Heart right ventricle (tissue), 16 donors: ENCODE results near the gene CCDC91. TPM values are rescaled to one million over a fixed set of nuclear protein-coding genes. Genes with fewer than 3 reads are reported as not detected.

Experiments
- ATAC-seq, 8 donors: fragments of 200-7000 bp; cut with Tn5 transposase; one replicate each; pipeline ENCODE4 v1.9.1; 2020; ENCODE audit warnings: mild to moderate bottlenecking in 8 of 8, moderate library complexity in 8 of 8, moderate number of reproducible peaks in 1 of 8
- DNase-seq, 2 donors: peaks; one replicate each; pipeline ENCODE4 v3.0.0-alpha.2; 2020
- H3K27ac ChIP-seq, 10 donors: fragments of 200-600 bp; sonication (generic) in 2 of 10; one replicate each; pipeline versions ENCODE4 v1.5.0 to v1.8.0; 2020 to 2022; ENCODE audit warnings: mild to moderate bottlenecking in 3 of 10
- H3K27me3 ChIP-seq, 7 donors: fragments of 200-600 bp; one replicate each; pipeline ENCODE4 v1.8.0; 2021 to 2022; ENCODE audit warnings: mild to moderate bottlenecking in 2 of 7
- H3K36me3 ChIP-seq, 9 donors: fragments of 200-600 bp; sonication (generic) in 1 of 9; one replicate each; pipeline versions ENCODE4 v1.5.0 to v1.8.0; 2020 to 2022; ENCODE audit warnings: mild to moderate bottlenecking in 2 of 9
- H3K4me1 ChIP-seq, 9 donors: fragments of 200-600 bp; sonication (generic) in 1 of 9; one replicate each; pipeline versions ENCODE4 v1.5.0 to v1.8.0; 2020 to 2022; ENCODE audit warnings: mild to moderate bottlenecking in 4 of 9
- H3K4me3 ChIP-seq, 10 donors: fragments of 200-600 bp; sonication (generic) in 2 of 10; one replicate each; pipeline versions ENCODE4 v1.5.0 to v1.8.0; 2020 to 2022; ENCODE audit warnings: mild to moderate bottlenecking in 7 of 10, moderate library complexity in 2 of 10
- H3K9me3 ChIP-seq, 11 donors: fragments of 200-600 bp in 10 of 11; sonication (generic) in 2 of 11; one replicate each; pipeline versions ENCODE4 v1.5.0 to v1.8.0; 2013 to 2022; ENCODE audit warnings: mild to moderate bottlenecking in 2 of 11, control low read depth in 1 of 11, moderate library complexity in 1 of 11
- WGBS, 2 donors: extraction: QIAGEN DNeasy Blood & Tissue Kit; methylation state at CpG; one replicate each; pipeline ENCODE4 v1.1.7; 2013; ENCODE audit warnings: inconsistent platforms in 1 of 2; 5-methylcytosine and 5-hydroxymethylcytosine counted together
- intact Hi-C, 10 donors: fragments of 100-400 bp; cut with DNase I; formaldehyde crosslinking; loops; one replicate each; pipeline versions ENCODE4 v1.11.1 to v1.14.2; 2022
- polyA plus RNA-seq, 2 donors: library from polyadenylated mRNA; stranded (reverse); fragments of 200-250 nt; gene quantifications; one replicate each; pipeline ENCODE4 v1.2.3, GENCODE V29; 2013
- total RNA-seq, 10 donors: library from RNA; stranded (reverse); fragmentation: NEBNext Ultra II Directional in 3 of 10; extraction: Animal tissue kit (Norgen Biotek cat#: 25700) in 3 of 10; gene quantifications; one replicate each; pipeline versions ENCODE4 v1.2.1 to v1.2.4, GENCODE V29; 2021 to 2023
- TF ChIP-seq, protein P1 (sequence below), 9 donors: fragments of 200-600 bp; sonication (generic) in 2 of 9; IDR thresholded peaks; one replicate each; pipeline versions ENCODE4 v1.5.0 to v1.8.0; 2021 to 2022; ENCODE audit warnings: antibody characterized with exemption in 9 of 9, mild to moderate bottlenecking in 5 of 9, moderate library complexity in 1 of 9
- donor health status: Arrhythmogenic right ventricular cardiomyopathy.
- donor health status: ischemic (EF 13 %, LVEDD 7.1; RV severe dilation, severe dysfunction).
- donor health status: healthy with polysubstance abuse.
- donor health status: DM: no; HTN: yes; CAD: no.
- donor health status: DM: no; HTN: no; CAD: no.
- donor health status: ischemic (EF 25% LVEDD 6.9; RV normal size, moderate dysfunction).
- donor health status: ischemic (EF 25% LVEDD 5.7; RV mildly dilated, moderate dysfunction).
- donor health status: healthy.
- donor health status: DM: yes; HTN: yes; CAD: no.
- donor health status: Ischemic cardiomyopathy.
- donor health status: ischemic (EF 35%, LVEDD 5.7; RV mildly dilated, moderate dysfunction).
- donor health status: nonischemic (EF 11% LVEDD 7.7; RV severe dilation, severe dysfunction).
- donor health status: DM: yes; HTN: yes; CAD: no.
- donor health status: PGD.
- donor health status: ischemic (EF 29% LVEDD 5.4; RV normal size, mild dysfunction).
- donor health status: nonischemic (EF 23%, LVEDD 6.1; RV moderate dilation, normal function).

Gene CCDC91
- total and polyA plus RNA-seq, 12 donors, result 20.5 to 66.4 (median 54.5) TPM

DNA sequence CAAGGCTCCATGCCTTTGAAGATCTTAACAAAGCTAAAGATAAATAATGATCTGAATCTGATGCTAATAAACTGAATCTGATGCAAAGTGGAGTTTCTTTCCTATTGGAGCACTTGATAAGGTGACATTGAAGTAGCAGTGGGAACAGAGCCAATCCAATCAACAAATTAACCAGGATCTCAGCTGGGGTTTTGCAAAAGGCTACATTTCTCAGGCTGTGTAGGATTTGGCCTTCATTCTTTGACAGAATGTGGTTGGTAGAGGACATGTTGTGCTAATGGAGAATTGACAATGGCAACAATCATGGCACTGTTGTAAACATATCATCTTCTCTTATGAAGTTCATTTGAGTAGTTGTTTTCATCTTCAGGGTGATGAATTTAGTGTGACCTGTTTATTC lies 164.9 kb downstream of the CCDC91 start:
- TF ChIP-seq, protein P1, sequence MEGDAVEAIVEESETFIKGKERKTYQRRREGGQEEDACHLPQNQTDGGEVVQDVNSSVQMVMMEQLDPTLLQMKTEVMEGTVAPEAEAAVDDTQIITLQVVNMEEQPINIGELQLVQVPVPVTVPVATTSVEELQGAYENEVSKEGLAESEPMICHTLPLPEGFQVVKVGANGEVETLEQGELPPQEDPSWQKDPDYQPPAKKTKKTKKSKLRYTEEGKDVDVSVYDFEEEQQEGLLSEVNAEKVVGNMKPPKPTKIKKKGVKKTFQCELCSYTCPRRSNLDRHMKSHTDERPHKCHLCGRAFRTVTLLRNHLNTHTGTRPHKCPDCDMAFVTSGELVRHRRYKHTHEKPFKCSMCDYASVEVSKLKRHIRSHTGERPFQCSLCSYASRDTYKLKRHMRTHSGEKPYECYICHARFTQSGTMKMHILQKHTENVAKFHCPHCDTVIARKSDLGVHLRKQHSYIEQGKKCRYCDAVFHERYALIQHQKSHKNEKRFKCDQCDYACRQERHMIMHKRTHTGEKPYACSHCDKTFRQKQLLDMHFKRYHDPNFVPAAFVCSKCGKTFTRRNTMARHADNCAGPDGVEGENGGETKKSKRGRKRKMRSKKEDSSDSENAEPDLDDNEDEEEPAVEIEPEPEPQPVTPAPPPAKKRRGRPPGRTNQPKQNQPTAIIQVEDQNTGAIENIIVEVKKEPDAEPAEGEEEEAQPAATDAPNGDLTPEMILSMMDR (IDR thresholded peaks at IDR 0.05), result no peak
- intact Hi-C loops, result no loop called here
- Histone ChIP-seq H3K36me3 (peaks cover 0 to 16% (median 3%) of the 10 kb centered on the region in 9 donors), H3K9me3 (peaks cover 0 to 13% (median 0%) of the 10 kb centered on the region in 11 donors), H3K27me3 (no peaks in the 10 kb centered on the region), H3K27ac (no peak overlapping the region), H3K4me3 (no peak overlapping the region), H3K4me1 (peaks cover 0 to 10% (median 6%) of the 10 kb centered on the region in 9 donors)
- DNase-seq (no peak), ATAC-seq (no peak)

DNA sequence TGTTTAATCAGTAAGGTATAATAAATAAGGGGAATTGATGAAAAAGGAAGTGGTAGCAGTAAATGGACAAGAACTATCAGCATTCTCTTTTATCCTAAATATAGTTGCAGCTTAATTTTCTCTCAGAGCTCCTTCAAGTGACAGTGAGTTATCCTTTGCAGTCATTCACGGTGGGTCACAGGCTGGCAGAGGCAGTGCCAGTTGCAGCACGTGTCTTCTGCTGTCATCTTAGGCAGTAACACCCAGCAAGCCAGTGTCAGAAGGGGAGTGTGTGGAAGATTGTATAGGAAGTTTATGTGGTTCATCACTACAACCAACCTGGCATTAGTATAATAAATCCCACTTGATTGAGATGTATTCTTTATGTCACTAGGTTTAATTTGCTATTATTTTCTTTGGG lies 170.0 kb downstream of the CCDC91 start:
- no peaks in the 10 kb centered on the region for H3K9me3 ChIP-seq
- 41 to 63% methylated on average over 2 of the region's 2 CpGs for WGBS, 2 donors
- no peak overlapping the region for H3K27ac ChIP-seq
- intact Hi-C loops, result no loop called here
- peak in 1 of 2 donors; percentile 19 for DNase-seq
- peaks cover 0 to 15% (median 0%) of the 10 kb centered on the region in 9 donors for H3K36me3 ChIP-seq
- ATAC-seq, result peak in 4 of 8 donors; percentile 44 to 73 (median 54)
- TF ChIP-seq, protein P1 (IDR thresholded peaks at IDR 0.05), result no peak
- H3K4me1 ChIP-seq, result peaks cover 0 to 9% (median 0%) of the 10 kb centered on the region in 9 donors
- H3K4me3 ChIP-seq, result no peak overlapping the region
- no peaks in the 10 kb centered on the region for H3K27me3 ChIP-seq

DNA sequence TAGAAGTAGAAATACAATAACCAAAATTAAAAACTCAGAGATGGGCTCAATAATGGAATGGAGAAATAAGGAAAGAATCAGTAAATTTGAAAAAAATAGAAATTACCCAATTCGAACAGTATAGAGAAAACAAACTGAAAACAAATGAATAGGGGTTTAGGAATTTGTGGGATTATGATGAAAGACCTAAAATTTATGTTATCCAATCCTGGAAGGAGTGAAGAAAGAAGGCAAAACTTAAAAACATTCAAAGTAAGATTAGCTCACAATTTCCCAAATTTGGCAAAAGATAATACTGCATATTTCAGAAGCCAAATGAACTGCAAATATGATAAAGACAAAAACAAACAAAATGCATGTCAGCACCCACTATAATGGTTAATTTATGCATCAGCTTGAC lies 177.1 kb downstream of the CCDC91 start:
- Histone ChIP-seq H3K9me3 (peaks cover 0 to 56% (median 28%) of the 10 kb centered on the region in 11 donors), H3K36me3 (peaks cover 0 to 73% (median 13%) of the 10 kb centered on the region in 9 donors), H3K27me3 (no peaks in the 10 kb centered on the region), H3K4me1 (no peaks in the 10 kb centered on the region), H3K4me3 (no peak overlapping the region), H3K27ac (no peak overlapping the region)
- DNase-seq (no peak), ATAC-seq (no peak)
- 92 to 96% methylated on average over 1 of the region's 1 CpG for WGBS, 2 donors
- TF ChIP-seq, protein P1 (IDR thresholded peaks at IDR 0.05), result no peak
- intact Hi-C loops, result no loop called here

DNA sequence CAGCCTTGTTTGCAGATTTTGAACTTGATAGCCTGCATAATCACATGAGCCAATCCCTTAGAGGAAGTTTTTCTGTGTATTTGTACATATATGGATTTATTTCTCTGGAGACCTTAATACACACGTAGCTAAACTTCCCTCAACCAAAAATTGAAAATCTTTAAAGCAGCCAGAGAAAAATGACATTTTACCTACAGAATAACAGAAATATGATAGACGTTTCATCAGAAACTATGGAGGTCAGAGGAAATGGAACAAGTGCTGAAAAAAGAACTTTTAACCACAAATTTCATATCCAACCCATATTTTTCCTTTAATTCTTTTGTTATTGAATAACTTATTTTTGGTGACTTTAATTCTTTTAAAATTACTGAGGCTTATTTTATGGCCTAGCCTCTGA lies 177.7 kb downstream of the CCDC91 start:
- ATAC-seq (no peak), DNase-seq (no peak)
- intact Hi-C loops, result no loop called here
- Histone ChIP-seq H3K4me3 (no peak overlapping the region), H3K4me1 (no peaks in the 10 kb centered on the region), H3K27ac (no peak overlapping the region), H3K9me3 (peaks cover 0 to 59% (median 32%) of the 10 kb centered on the region in 11 donors), H3K27me3 (no peaks in the 10 kb centered on the region), H3K36me3 (peaks cover 0 to 67% (median 13%) of the 10 kb centered on the region in 9 donors)
- TF ChIP-seq, protein P1 (IDR thresholded peaks at IDR 0.05), result no peak
- 96 to 97% methylated on average over 2 of the region's 2 CpGs for WGBS, 2 donors
